ENCODE measurements around the gene NCBP3.
A peak's percentile ranks its signal among the peaks of the same experiment; 100 is the strongest.
"Not testable (repeated sequence)": the region's sequence is repeated elsewhere in the genome, so short reads cannot be mapped to it uniquely, and the experiment has no call there.

The NCBP3 gene

DNA sequence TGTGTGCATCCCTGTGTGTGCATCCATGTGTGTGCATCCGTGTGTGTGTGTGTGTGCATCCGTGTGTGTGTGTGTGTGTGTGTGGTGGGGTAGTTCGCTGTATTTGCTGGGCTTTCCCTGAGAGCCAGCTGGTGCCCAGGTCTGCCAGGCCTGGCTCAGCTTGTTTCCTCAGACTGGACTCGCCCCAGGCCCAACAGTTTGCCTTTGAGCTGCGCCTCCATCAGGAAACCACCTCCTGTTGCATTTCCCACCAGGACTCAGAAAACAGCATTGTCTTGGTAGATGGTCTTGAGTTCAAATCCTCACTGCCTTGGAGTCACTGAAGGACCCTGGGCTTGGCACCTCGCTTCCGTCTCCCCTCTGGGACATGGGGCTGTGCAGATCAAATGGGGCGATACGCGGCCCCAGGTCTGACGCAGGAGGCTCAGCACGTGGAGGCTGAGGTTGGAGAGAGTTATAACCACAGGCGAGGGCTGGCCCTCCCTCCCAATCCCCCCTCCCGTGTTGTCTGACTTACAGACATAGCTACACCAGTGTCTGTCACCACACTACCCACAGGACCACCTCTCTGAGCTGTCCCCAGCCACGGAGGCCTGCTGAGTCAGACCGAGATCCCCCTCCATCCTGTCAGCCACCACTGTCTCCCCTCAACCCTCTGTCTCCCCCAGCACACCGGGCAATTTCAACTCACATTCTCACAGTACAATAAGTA, 49.8 kb downstream of the NCBP3 start:
- H3K27me3 Mint-ChIP-seq: no peaks in the 10 kb centered on the region
- no peaks in the 10 kb centered on the region for H3K36me3 Mint-ChIP-seq
- H3K4me3 Mint-ChIP-seq: no peak overlapping the region
- H3K9me3 Mint-ChIP-seq: no peaks in the 10 kb centered on the region
- no peak overlapping the region for H3K27ac Mint-ChIP-seq
- H3K4me1 Mint-ChIP-seq: peaks cover 19% of the 10 kb centered on the region

- Mint-ChIP-seq H3K9me3 (no peaks in the 10 kb centered on the region), H3K4me3 (peak overlapping the region; percentile 19), H3K36me3 (no peaks in the 10 kb centered on the region), H3K4me1 (peaks cover 20% of the 10 kb centered on the region), H3K27ac (peak overlapping the region; percentile 19), H3K27me3 (no peaks in the 10 kb centered on the region)
Observed at GRCh38 chr17:3795390-3796102, 50.5 kb downstream of the NCBP3 start.

DNA sequence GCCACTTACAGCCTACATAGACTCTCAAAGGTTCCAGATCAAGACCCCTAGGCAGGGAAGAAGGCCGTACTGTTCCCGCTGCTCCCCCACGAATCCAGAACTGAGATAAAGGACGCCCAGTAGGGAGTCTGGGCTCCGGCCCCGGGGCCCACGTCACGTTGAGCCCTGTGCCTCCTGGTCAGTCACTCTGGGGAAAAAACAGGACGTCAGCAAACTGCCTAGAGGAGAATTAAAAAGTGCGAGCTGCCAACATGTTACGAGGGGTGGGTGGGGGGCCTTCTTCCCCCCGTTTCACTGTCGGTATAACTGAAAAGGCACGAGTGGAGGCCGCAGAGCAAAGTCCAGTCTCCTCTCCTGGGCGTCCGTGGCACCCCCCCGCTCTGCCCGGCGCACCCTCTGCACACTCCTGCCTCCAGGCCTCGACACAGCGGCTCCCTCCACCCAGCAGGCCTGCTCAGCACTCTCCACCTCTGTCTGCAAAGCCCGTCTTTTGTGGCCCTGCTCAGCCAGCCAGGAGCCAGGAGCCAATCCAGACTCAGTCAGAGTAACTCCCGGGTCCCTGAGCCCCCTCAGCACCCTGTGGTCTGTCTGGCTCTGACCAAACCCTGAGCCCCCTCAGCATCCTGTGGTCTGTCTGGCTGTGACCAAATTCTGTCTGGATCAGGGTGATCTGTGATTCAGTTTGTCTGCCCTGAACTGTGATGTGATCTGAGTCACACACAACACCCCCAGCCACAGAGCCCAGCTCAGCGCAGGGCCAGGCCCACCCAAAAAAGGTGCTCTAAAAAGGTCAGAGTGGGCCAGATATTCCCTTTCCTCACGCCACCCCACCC, 51.3 kb downstream of the NCBP3 start:
- Mint-ChIP-seq H3K27me3 (no peaks in the 10 kb centered on the region), H3K9me3 (no peaks in the 10 kb centered on the region), H3K4me3 (peak overlapping the region; percentile 19), H3K36me3 (no peaks in the 10 kb centered on the region), H3K27ac (no peak overlapping the region), H3K4me1 (peaks cover 28% of the 10 kb centered on the region)

DNA sequence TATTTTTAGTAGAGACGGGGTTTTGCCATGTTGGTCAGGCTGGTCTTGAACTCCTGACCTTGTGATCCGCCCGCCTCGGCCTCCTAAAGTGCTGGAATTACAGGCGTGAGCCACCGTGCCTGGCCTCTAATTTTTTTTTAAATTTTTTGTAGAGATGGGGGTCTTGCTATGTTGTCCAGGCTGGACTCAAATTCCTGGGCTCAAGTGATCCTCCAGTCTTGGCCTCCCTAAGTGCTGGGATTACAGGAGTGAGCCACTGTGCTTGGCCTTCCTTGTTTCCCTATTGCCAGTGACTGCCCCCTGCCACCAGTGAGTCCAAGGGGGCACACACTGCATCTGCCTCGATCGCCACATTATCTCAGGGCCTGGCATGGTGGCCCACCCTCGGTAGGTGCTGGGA, 51.9 kb downstream of the NCBP3 start:
- not testable (repeated sequence) for H3K27ac Mint-ChIP-seq

GRCh38 chr17:3793258-3793657, 52.8 kb downstream of the NCBP3 start:
- H3K27me3 Mint-ChIP-seq, H3K27ac Mint-ChIP-seq, H3K36me3 Mint-ChIP-seq, H3K4me3 Mint-ChIP-seq, H3K9me3 Mint-ChIP-seq: not testable (repeated sequence)
- peaks cover 29% of the 10 kb centered on the region for H3K4me1 Mint-ChIP-seq

More for the DNA sequence above, 51.9 kb downstream of the NCBP3 start:
- H3K27me3 Mint-ChIP-seq, H3K9me3 Mint-ChIP-seq, H3K36me3 Mint-ChIP-seq, H3K4me3 Mint-ChIP-seq: not testable (repeated sequence)
- peaks cover 28% of the 10 kb centered on the region for H3K4me1 Mint-ChIP-seq

- H3K36me3 Mint-ChIP-seq: no peaks in the 10 kb centered on the region
- H3K9me3 Mint-ChIP-seq: no peaks in the 10 kb centered on the region
- H3K27me3 Mint-ChIP-seq: no peaks in the 10 kb centered on the region
- peaks cover 33% of the 10 kb centered on the region for H3K4me1 Mint-ChIP-seq
- no peak overlapping the region for H3K27ac Mint-ChIP-seq
- H3K4me3 Mint-ChIP-seq: no peak overlapping the region
Observed at GRCh38 chr17:3792481-3792880, 53.6 kb downstream of the NCBP3 start.

DNA sequence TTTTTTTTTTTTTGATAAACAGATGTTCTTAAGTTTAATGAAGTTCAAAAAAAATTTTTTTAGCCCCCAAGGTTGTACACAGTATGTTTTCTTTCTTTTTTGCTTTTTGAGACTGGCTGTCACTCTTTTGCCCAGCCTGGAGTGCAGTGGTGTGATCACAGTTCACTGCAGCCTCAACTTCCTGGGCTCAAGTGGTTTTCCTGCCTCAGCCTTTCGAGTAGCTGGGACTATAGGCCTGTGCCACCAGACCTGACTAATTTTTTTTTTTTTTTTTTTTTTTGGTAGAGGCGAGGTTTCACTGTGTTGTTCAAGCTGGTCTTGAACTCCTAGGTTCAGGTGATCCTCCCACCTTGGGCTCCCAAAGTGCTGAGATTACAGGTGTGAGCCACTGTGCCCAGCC, 57.8 kb downstream of the NCBP3 start:
- H3K27me3 Mint-ChIP-seq: no peaks in the 10 kb centered on the region
- H3K4me3 Mint-ChIP-seq: no peak overlapping the region
- no peak overlapping the region for H3K27ac Mint-ChIP-seq
- no peaks in the 10 kb centered on the region for H3K36me3 Mint-ChIP-seq
- H3K9me3 Mint-ChIP-seq: no peaks in the 10 kb centered on the region
- H3K4me1 Mint-ChIP-seq: peaks cover 20% of the 10 kb centered on the region

GRCh38 chr17:3785323-3785722, 60.7 kb downstream of the NCBP3 start:
- Mint-ChIP-seq H3K27ac (peak overlapping the region; percentile 79), H3K4me1 (peaks cover 10% of the 10 kb centered on the region)
- H3K36me3 Mint-ChIP-seq, H3K27me3 Mint-ChIP-seq, H3K9me3 Mint-ChIP-seq, H3K4me3 Mint-ChIP-seq: not testable (repeated sequence)

DNA sequence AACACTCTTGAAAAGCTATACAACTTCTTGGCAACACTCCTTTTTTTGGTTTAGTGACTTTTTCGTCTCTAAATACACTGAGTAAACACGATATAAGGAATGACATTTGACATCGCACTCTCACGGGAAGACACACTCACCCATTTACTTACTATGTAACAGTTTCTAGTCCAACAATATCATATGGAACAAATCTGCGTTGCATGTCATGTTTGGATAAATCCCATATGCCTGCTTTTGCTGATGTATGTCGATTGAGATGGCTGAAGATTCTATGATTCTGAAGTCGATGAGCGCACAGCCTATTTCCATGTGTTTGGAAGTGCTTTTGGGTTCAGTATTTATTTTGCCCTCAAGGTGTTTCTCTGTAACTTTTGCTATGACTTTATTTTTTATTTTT, 63.3 kb downstream of the NCBP3 start:
- no peaks in the 10 kb centered on the region for H3K36me3 Mint-ChIP-seq
- H3K4me3 Mint-ChIP-seq: no peak overlapping the region
- H3K27ac Mint-ChIP-seq: no peak overlapping the region
- no peaks in the 10 kb centered on the region for H3K4me1 Mint-ChIP-seq
- H3K9me3 Mint-ChIP-seq: no peaks in the 10 kb centered on the region
- no peaks in the 10 kb centered on the region for H3K27me3 Mint-ChIP-seq

DNA sequence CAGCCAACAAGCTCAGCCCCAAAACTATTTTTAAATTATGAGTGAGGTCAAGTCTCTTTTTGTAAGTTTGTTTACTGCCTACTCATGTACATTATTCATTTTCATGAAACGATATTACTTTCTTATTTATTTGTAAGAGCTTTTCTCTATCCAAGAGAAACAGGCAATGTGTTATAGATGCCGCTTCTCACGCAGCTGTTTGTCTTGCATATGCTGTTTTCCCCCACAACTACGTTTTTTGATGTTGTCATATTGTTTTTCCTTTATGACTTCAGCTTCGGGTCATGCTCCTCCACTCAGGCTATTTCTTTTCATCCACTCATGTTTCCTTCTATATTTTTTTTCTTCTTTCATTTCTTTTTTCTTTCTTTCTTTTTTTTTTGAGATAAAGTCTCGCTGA, 65.1 kb downstream of the NCBP3 start:
- no peaks in the 10 kb centered on the region for H3K36me3 Mint-ChIP-seq
- H3K9me3 Mint-ChIP-seq: no peaks in the 10 kb centered on the region
- no peaks in the 10 kb centered on the region for H3K4me1 Mint-ChIP-seq
- no peaks in the 10 kb centered on the region for H3K27me3 Mint-ChIP-seq
- H3K27ac Mint-ChIP-seq: no peak overlapping the region
- H3K4me3 Mint-ChIP-seq: no peak overlapping the region

GRCh38 chr17:3777366-3778120, 68.5 kb downstream of the NCBP3 start:
- Mint-ChIP-seq H3K27me3 (no peaks in the 10 kb centered on the region), H3K9me3 (no peaks in the 10 kb centered on the region), H3K4me1 (no peaks in the 10 kb centered on the region), H3K27ac (no peak overlapping the region), H3K4me3 (no peak overlapping the region), H3K36me3 (no peaks in the 10 kb centered on the region)

GRCh38 chr17:3773966-3774365, 72.1 kb downstream of the NCBP3 start:
- Mint-ChIP-seq H3K27ac (no peak overlapping the region), H3K4me3 (no peak overlapping the region), H3K36me3 (no peaks in the 10 kb centered on the region), H3K27me3 (no peaks in the 10 kb centered on the region), H3K9me3 (no peaks in the 10 kb centered on the region), H3K4me1 (peaks cover 22% of the 10 kb centered on the region)

- Mint-ChIP-seq H3K36me3 (peaks cover 1% of the 10 kb centered on the region), H3K4me1 (peaks cover 25% of the 10 kb centered on the region), H3K9me3 (no peaks in the 10 kb centered on the region), H3K4me3 (no peak overlapping the region), H3K27ac (no peak overlapping the region), H3K27me3 (no peaks in the 10 kb centered on the region)
Observed at GRCh38 chr17:3773511-3773910, 72.5 kb downstream of the NCBP3 start.

DNA sequence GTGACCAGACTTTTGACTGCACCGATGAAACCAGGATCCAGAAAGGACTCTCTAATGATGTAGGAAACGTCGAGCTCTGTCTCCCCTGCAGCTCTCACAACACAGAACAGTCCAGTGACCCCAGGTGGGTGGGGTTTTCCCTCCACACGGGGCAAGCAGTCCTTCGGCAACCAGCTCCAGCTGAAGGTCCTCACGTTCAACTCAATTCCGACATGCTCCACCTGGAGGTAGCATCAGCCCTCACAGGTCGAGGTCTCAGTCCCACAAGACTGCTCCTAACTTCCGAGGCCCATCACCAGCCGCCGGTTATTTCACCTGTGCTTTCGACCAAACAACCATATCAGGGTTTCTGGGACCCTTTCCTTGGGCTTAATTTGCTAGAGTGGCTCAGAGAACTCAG, 73.3 kb downstream of the NCBP3 start:
- H3K36me3 Mint-ChIP-seq: peaks cover 2% of the 10 kb centered on the region
- no peak overlapping the region for H3K4me3 Mint-ChIP-seq

DNA sequence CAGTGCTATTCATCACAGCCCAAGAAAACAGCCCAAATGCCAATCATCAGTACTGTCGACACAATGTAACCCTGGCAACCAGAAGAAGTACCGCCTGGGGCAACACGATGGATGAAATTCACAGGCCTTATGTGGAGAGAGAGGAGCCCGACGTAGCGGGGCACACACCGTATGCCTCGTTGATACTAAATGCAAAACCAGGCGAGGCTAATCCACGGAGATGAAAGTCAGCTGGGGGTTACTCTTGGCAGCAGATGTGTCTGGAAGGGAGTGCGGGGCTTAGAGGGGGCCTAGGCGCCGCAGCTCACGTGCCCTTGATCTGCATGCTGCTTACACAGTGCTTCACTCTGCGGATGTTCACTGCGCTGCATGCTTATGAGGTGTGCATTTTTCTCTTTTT, 74.9 kb downstream of the NCBP3 start:
- H3K9me3 Mint-ChIP-seq: no peaks in the 10 kb centered on the region
- no peak overlapping the region for H3K4me3 Mint-ChIP-seq
- H3K27me3 Mint-ChIP-seq: no peaks in the 10 kb centered on the region
- H3K27ac Mint-ChIP-seq: no peak overlapping the region
- peaks cover 32% of the 10 kb centered on the region for H3K4me1 Mint-ChIP-seq
- peaks cover 2% of the 10 kb centered on the region for H3K36me3 Mint-ChIP-seq

More for the DNA sequence above, 73.3 kb downstream of the NCBP3 start:
- Mint-ChIP-seq H3K27ac (no peak overlapping the region), H3K9me3 (no peaks in the 10 kb centered on the region), H3K4me1 (peaks cover 27% of the 10 kb centered on the region), H3K27me3 (no peaks in the 10 kb centered on the region)

Measured in activated naive CD4-positive, alpha-beta T cell treated with anti-CD3 and anti-CD28 coated beads, Interleukin-2, amount 50 U/mL, for 24 hours (primary cell).